A549 (cell line): ENCODE measurements around the gene FXYD4. TPM values are rescaled to one million over a fixed set of nuclear protein-coding genes. Genes with fewer than 3 reads are reported as not detected.

Experiments
- ATAC-seq, 2 experiments: fragments of 200-7000 bp in 1 of 2; fragments of >200 bp in 1 of 2; cut with Nextera tagmentation in 1 of 2; cut with Tn5 transposase in 1 of 2; 3 replicates each; pipeline versions ENCODE4 v1.8.0 to v1.9.1; 2018 to 2020; ENCODE audit warnings: mild to moderate bottlenecking in 1 of 2, moderate library complexity in 1 of 2
- CTCF ChIA-PET: fragments of 300-600 bp; sonication (Branson Sonifier 250); formaldehyde crosslinking; extraction: SDS; loops from one replicate; lab custom pipeline; 2021; ENCODE audit warnings: antibody characterized with exemption, inconsistent platforms; lab: Yijun Ruan, JAX
- POLR2A ChIA-PET: fragments of 350-600 bp; formaldehyde crosslinking; extraction: SDS; loops from one replicate; lab custom pipeline; 2021; ENCODE audit warnings: antibody characterized with exemption, inconsistent platforms; lab: Yijun Ruan, JAX
- DNase-seq, 2 experiments: peaks; one replicate each; pipeline versions ENCODE4 v3.0.0 to v3.0.0-alpha.2; 2011 to 2016; ENCODE audit warnings: low read depth in 1 of 2, low spot score in 1 of 2
- FAIRE-seq: peaks from 2 replicates; lab custom pipeline; 2011; peaks lifted over from hg19 to GRCh38; lab: Jason Lieb, UNC
- H3K27ac ChIP-seq, 2 experiments: fragments of >200 bp; sonication (Bioruptor Twin); formaldehyde crosslinking; 3 replicates each; pipeline ENCODE4 v1.5.1; 2016 to 2017
- H3K4me1 ChIP-seq: fragments of >200 bp; sonication (Bioruptor Twin); formaldehyde crosslinking; 3 replicates; pipeline ENCODE4 v1.6.1; 2016
- H3K4me2 ChIP-seq: fragments of >200 bp; sonication (Bioruptor Twin); formaldehyde crosslinking; 3 replicates; pipeline ENCODE4 v1.6.1; 2016
- H3K4me3 ChIP-seq: fragments of >200 bp; sonication (Bioruptor Twin); formaldehyde crosslinking; 3 replicates; pipeline ENCODE4 v1.5.1; 2016
- H3K9me3 ChIP-seq: fragments of >200 bp; sonication (Bioruptor Twin); formaldehyde crosslinking; 3 replicates; pipeline ENCODE4 v1.6.1; 2016
- BCL3 ChIP-seq: fragments of >200 bp; sonication (Bioruptor Twin); formaldehyde crosslinking; IDR thresholded peaks from 3 replicates; pipeline ENCODE4 v1.6.1; 2016
- BHLHE40 ChIP-seq: IDR thresholded peaks from 2 replicates; pipeline ENCODE4 v1.6.1; 2012; ENCODE audit warnings: low read depth, low read length, inconsistent platforms
- CBX8 ChIP-seq: fragments of 200-600 bp; sonication (generic); IDR thresholded peaks from 2 replicates; pipeline ENCODE4 v1.6.1; 2016
- E2F6 ChIP-seq: IDR thresholded peaks from 2 replicates; pipeline ENCODE4 v1.6.1; 2012; ENCODE audit warnings: low read depth, borderline replicate concordance
- EP300 ChIP-seq, 2 experiments: fragments of >200 bp; sonication (Bioruptor Twin); formaldehyde crosslinking; IDR thresholded peaks; 2 replicates in 1 of 2; 3 replicates in 1 of 2; pipeline ENCODE4 v1.6.1; 2016 to 2017
- FOSB ChIP-seq: fragments of 250-450 bp; sonication (Bioruptor Pico); IDR thresholded peaks from 2 replicates; pipeline ENCODE4 v1.5.0; 2020; ENCODE audit warnings: mild to moderate bottlenecking, moderate library complexity
- FOSL2 ChIP-seq, 2 experiments: fragments of 450-650 bp in 1 of 2; fragments of >200 bp in 1 of 2; sonication (Bioruptor Twin) in 1 of 2; formaldehyde crosslinking; IDR thresholded peaks; 2 replicates each; pipeline versions ENCODE4 v1.5.0 to v1.6.1; 2016 to 2020; ENCODE audit warnings: mild to moderate bottlenecking in 1 of 2, moderate library complexity in 1 of 2
- HOXB13 ChIP-seq: fragments of 250-450 bp; sonication (Bioruptor Pico); IDR thresholded peaks from 2 replicates; pipeline ENCODE4 v1.5.0; 2020; ENCODE audit warnings: low read depth, mild to moderate bottlenecking, moderate library complexity
- HOXB5 ChIP-seq: fragments of 250-450 bp; sonication (Bioruptor Pico); IDR thresholded peaks from 2 replicates; pipeline ENCODE4 v1.5.0; 2020; ENCODE audit warnings: mild to moderate bottlenecking, moderate library complexity
- MAX ChIP-seq: IDR thresholded peaks from 2 replicates; pipeline ENCODE4 v1.6.1; 2012
- MYC ChIP-seq: IDR thresholded peaks from 2 replicates; pipeline ENCODE4 v1.6.1; 2012; ENCODE audit warnings: mild to moderate bottlenecking, inconsistent platforms, low read length, improper control_type of control experiment, borderline replicate concordance
- PBX3 ChIP-seq: IDR thresholded peaks from 2 replicates; pipeline ENCODE4 v1.6.1; 2012
- POLR2A ChIP-seq: IDR thresholded peaks from 2 replicates; pipeline ENCODE4 v1.6.1; 2012; ENCODE audit warnings: mild to moderate bottlenecking, low read length
- RNF2 ChIP-seq: fragments of 200-600 bp; sonication (generic); IDR thresholded peaks from 2 replicates; pipeline ENCODE4 v1.6.1; 2016; ENCODE audit warnings: low read depth, mild to moderate bottlenecking, antibody characterized with exemption, moderate library complexity, borderline replicate concordance
- SMC3 ChIP-seq: fragments of >200 bp; sonication (Bioruptor Twin); formaldehyde crosslinking; IDR thresholded peaks from 3 replicates; pipeline ENCODE4 v1.6.1; 2018; ENCODE audit warnings: inconsistent platforms
- TFCP2L1 ChIP-seq: fragments of 250-450 bp; sonication (Bioruptor Pico); IDR thresholded peaks from 2 replicates; pipeline ENCODE4 v1.5.0; 2021; ENCODE audit warnings: mild to moderate bottlenecking
- TP53 ChIP-seq: fragments of 250-450 bp; sonication (Bioruptor Pico); IDR thresholded peaks from 2 replicates; pipeline ENCODE4 v1.5.0; 2021; ENCODE audit warnings: mild to moderate bottlenecking, moderate library complexity
- ZFP36 ChIP-seq: fragments of 450-650 bp; IDR thresholded peaks from 2 replicates; pipeline ENCODE4 v1.6.1; 2014; ENCODE audit warnings: borderline replicate concordance; ENCODE audit not compliant: partially characterized antibody
- ZSCAN20 ChIP-seq: fragments of 250-450 bp; sonication (Bioruptor Pico); IDR thresholded peaks from 2 replicates; pipeline ENCODE4 v1.8.0; 2022; ENCODE audit warnings: mild to moderate bottlenecking, moderate library complexity
- WGBS: methylation state at CpG from one replicate; pipeline ENCODE4 v1.1.6; 2017; ENCODE audit errors: missing lambda C conversion rate; 5-methylcytosine and 5-hydroxymethylcytosine counted together
- polyA plus RNA-seq, 4 experiments: library from polyadenylated mRNA; depleted of rRNA in 3 of 4; stranded (reverse); fragments of >200 nt; fragmentation: RNase III in 1 of 4; extraction: RNeasy Plus Mini Kit Qiagen cat#74134 plus additional on column Dnase treatment in 1 of 4; gene quantifications; 2 replicates in 3 of 4; 3 replicates in 1 of 4; pipeline ENCODE4 v1.2.3, GENCODE V29; 2011 to 2017
- TF ChIP-seq, protein P1 (sequence below): fragments of >200 bp; sonication (Bioruptor Twin); formaldehyde crosslinking; IDR thresholded peaks from 2 replicates; pipeline ENCODE4 v1.6.1; 2016
- TF ChIP-seq, protein P2 (sequence below): fragments of 250-450 bp; sonication (Bioruptor Pico); IDR thresholded peaks from 2 replicates; pipeline ENCODE4 v1.5.0; 2020; ENCODE audit warnings: low read depth, mild to moderate bottlenecking, moderate library complexity
- TF ChIP-seq, protein P3 (sequence below): fragments of 200-600 bp; sonication (generic); IDR thresholded peaks from 2 replicates; pipeline ENCODE4 v1.6.1; 2016; ENCODE audit warnings: antibody characterized with exemption, mild to moderate bottlenecking, moderate library complexity

The FXYD4 gene
- polyA plus RNA-seq, 2 of the 4 experiments (the other 2 are of a cell fraction): not detected

DNA sequence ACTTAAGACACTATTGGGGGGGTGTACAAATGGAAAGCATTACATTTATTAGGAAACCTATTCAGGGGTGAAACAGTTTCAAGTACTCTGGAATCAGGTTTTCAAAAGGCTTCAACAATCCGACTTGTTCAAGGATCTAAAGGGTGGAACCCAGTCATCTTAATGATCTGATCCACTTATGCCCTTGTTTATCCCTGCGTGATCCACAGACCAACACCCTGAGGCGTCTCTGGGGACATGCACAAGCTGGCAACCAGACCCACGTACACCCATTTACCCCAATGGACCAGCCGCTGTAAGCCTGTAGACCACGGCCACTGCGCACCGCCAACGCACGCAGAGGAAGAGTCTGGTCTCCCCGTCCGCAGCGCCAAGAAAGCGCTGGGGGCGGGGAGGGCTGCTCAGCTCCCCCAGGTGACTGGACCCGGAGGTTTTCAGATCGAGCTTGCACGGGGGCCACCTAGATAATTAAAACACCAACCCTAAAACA, 24.2 kb downstream of the FXYD4 start (continued):
- TF ChIP-seq BHLHE40: no peak
- TF ChIP-seq MYC: no peak
- no peak for TF ChIP-seq HOXB5 (CRISPR knock-in tag)
- TF ChIP-seq POLR2A: no peak
- TF ChIP-seq E2F6: no peak
- TF ChIP-seq ZSCAN20 (CRISPR knock-in tag): no peak
- TF ChIP-seq SMC3: no peak
- TF ChIP-seq, protein P1, sequence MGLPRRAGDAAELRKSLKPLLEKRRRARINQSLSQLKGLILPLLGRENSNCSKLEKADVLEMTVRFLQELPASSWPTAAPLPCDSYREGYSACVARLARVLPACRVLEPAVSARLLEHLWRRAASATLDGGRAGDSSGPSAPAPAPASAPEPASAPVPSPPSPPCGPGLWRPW: no peak

DNA sequence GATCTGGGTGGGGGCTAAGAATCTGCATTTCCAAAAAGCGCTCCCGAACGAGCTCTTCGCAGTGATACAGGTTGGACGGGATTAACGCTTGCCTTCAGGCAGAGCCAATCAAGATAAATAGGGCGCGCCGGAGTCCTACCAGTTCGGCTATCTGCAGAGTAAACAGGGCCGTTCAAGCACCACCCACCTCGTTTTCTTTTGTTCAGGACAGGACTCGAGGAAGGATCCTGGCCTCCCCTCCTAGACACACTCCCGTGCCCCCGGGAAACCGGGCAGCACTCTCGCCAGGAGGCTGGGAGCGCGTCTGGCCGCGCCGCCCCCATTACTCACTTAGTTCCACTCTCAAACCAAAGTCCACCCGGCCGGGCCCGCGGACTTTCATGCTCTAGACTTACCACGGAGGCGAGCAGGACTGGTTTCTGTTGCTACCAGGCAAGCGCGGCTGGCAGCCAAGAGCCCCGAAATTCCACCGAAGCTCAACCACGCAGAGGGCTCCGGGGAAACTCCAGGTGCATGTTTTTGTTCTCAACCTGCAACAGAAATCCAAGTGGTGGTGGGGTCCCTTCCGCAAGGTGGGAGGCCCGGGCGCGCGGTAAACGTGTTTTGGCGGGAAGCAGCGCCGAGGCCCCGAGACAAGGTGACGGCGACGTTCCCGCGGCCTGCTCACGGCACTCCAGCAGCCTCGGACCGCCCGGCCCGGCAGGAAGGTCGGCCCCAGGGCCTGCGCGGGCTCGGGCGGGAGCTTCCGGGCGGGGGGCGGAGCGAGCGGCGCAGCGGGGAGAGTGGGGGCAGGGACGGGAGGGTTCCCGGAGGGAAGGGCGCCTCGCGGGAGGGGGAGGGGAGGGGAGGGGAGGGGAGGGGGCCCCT, 24.9 kb downstream of the FXYD4 start:
- no peak for FAIRE-seq
- ChIA-PET POLR2A (interaction anchor here (0.6 to 3.3 kb wide), 14 partner anchors 9 to 1758 kb away, joined by 3 to 38 read pairs (median 4); partner anchors contain the start of genes HNRNPF and ZNF487), CTCF (interaction anchor here (0.6 to 1.9 kb wide), 6 partner anchors 10 to 302 kb away, joined by 3 to 6 read pairs (median 3); no protein-coding TSS in a partner anchor)
- WGBS: 2% methylated on average over 23 of the region's 71 CpGs
- Histone ChIP-seq H3K4me2 (peak overlapping the region; percentile 99), H3K4me3 (peak overlapping the region; percentile 65), H3K27ac (peak overlapping the region; percentile 86 to 97), H3K9me3 (no peaks in the 10 kb centered on the region), H3K4me1 (peaks cover 70% of the 10 kb centered on the region)
- TF ChIP-seq CBX8 (no peak), FOSB (0 out of 2 replicates have a peak, but pooled peaks have one; percentile 6), MAX (peak; percentile 63), TFCP2L1 (CRISPR knock-in tag) (0 out of 2 replicates have a peak, but pooled peaks have one; percentile 61), ZSCAN20 (CRISPR knock-in tag) (no peak), HOXB13 (0 out of 2 replicates have a peak, but pooled peaks have one; percentile 34), BCL3 (peak; percentile 31; the same call in 1 of the 3 replicates), ZFP36 (no peak), RNF2 (0 out of 2 replicates have a peak, but pooled peaks have one; percentile 16), PBX3 (peak; percentile 40; the same call in 1 of the 2 replicates), POLR2A (peak; percentile 50), FOSL2 (IDR thresholded peaks at IDR 0.05) (no peak), FOSL2 (CRISPR knock-in tag; IDR thresholded peaks at IDR 0.05) (no peak), EP300 (IDR thresholded peaks at IDR 0.05) (peak in 1 of 2 experiments; percentile 25; a peak in 1 of 5 replicates), E2F6 (peak; percentile 91), TP53 (CRISPR knock-in tag) (peak; percentile 63; the same call in 1 of the 2 replicates)
- TF ChIP-seq, protein P2, sequence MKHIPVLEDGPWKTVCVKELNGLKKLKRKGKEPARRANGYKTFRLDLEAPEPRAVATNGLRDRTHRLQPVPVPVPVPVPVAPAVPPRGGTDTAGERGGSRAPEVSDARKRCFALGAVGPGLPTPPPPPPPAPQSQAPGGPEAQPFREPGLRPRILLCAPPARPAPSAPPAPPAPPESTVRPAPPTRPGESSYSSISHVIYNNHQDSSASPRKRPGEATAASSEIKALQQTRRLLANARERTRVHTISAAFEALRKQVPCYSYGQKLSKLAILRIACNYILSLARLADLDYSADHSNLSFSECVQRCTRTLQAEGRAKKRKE (CRISPR knock-in tag): peak; percentile 60; the same call in 1 of the 2 replicates
- TF ChIP-seq, protein P3, sequence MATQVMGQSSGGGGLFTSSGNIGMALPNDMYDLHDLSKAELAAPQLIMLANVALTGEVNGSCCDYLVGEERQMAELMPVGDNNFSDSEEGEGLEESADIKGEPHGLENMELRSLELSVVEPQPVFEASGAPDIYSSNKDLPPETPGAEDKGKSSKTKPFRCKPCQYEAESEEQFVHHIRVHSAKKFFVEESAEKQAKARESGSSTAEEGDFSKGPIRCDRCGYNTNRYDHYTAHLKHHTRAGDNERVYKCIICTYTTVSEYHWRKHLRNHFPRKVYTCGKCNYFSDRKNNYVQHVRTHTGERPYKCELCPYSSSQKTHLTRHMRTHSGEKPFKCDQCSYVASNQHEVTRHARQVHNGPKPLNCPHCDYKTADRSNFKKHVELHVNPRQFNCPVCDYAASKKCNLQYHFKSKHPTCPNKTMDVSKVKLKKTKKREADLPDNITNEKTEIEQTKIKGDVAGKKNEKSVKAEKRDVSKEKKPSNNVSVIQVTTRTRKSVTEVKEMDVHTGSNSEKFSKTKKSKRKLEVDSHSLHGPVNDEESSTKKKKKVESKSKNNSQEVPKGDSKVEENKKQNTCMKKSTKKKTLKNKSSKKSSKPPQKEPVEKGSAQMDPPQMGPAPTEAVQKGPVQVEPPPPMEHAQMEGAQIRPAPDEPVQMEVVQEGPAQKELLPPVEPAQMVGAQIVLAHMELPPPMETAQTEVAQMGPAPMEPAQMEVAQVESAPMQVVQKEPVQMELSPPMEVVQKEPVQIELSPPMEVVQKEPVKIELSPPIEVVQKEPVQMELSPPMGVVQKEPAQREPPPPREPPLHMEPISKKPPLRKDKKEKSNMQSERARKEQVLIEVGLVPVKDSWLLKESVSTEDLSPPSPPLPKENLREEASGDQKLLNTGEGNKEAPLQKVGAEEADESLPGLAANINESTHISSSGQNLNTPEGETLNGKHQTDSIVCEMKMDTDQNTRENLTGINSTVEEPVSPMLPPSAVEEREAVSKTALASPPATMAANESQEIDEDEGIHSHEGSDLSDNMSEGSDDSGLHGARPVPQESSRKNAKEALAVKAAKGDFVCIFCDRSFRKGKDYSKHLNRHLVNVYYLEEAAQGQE: no peak
- peak; percentile 78 to 84 for DNase-seq
- peak; percentile 77 to 80 for ATAC-seq
